K562 (cell line): Measurements from ENCODE around the gene CST7. TPM values are rescaled to one million over a fixed set of nuclear protein-coding genes. Genes with fewer than 3 reads are reported as not detected.

Experiments used
- KAT8 ChIP-seq: fragments of 450-650 bp; IDR thresholded peaks from 2 replicates; pipeline ENCODE4 v1.6.1; 2016; ENCODE audit warnings: low read depth, mild to moderate bottlenecking
- NFYB ChIP-seq: IDR thresholded peaks from 2 replicates; pipeline ENCODE4 v1.6.1; 2011; ENCODE audit warnings: mild to moderate bottlenecking, moderate library complexity; ENCODE audit not compliant: insufficient read length; ENCODE audit errors: extremely low read depth
- NKRF ChIP-seq: fragments of 450-650 bp; IDR thresholded peaks from 2 replicates; pipeline ENCODE4 v1.6.1; 2016; ENCODE audit warnings: borderline replicate concordance
- PHF8 ChIP-seq: fragments of 200-600 bp; sonication (generic); IDR thresholded peaks from 2 replicates; pipeline ENCODE4 v1.6.1; 2012; ENCODE audit warnings: mixed run types, mild to moderate bottlenecking, inconsistent platforms, low read length, moderate library complexity, borderline replicate concordance
- RFX7 ChIP-seq: fragments of 250-450 bp; sonication (Bioruptor Pico); IDR thresholded peaks from 2 replicates; pipeline ENCODE4 v1.5.1; 2021; ENCODE audit warnings: mild to moderate bottlenecking
- TBL1XR1 ChIP-seq, 2 experiments: IDR thresholded peaks; 2 replicates each; pipeline ENCODE4 v1.6.1; 2012; ENCODE audit warnings: improper control_type of control experiment in 2 of 2, low read length in 2 of 2, mild to moderate bottlenecking in 1 of 2
- TCF7L2 ChIP-seq: fragments of 150-350 bp; IDR thresholded peaks from 2 replicates; pipeline ENCODE4 v1.6.1; 2016; ENCODE audit warnings: low read depth, mild to moderate bottlenecking, low read length, moderate library complexity
- THRAP3 ChIP-seq: fragments of 450-650 bp; IDR thresholded peaks from 2 replicates; pipeline ENCODE4 v1.6.1; 2016; ENCODE audit warnings: mild to moderate bottlenecking, inconsistent platforms, borderline replicate concordance
- ZFPM2 ChIP-seq: fragments of 250-450 bp; sonication (Bioruptor Pico); IDR thresholded peaks from 2 replicates; pipeline ENCODE4 v1.5.1; 2022; ENCODE audit warnings: mild to moderate bottlenecking
- ZNF217 ChIP-seq: sonication (generic); formaldehyde crosslinking; IDR thresholded peaks from 2 replicates; pipeline ENCODE4 v1.8.0; 2022; ENCODE audit warnings: mild to moderate bottlenecking, missing genetic modification reagents
- ZNF512 ChIP-seq: IDR thresholded peaks from 2 replicates; pipeline ENCODE4 v1.6.1; 2016; ENCODE audit warnings: missing genetic modification characterization, missing compliant biosample characterization
- polyA plus RNA-seq, 8 experiments: library from polyadenylated mRNA; depleted of rRNA in 4 of 8; stranded (reverse) in 5 of 8; unstranded in 3 of 8; fragments of >200 nt; fragmentation: Nextera tagmentation in 2 of 8; fragmentation: Illumina TruSeq in 1 of 8; extraction: Ambion mirVana in 2 of 8; extraction: Trizol in 1 of 8; gene quantifications; 2 replicates each; pipeline versions ENCODE4 v1.2.1 to v1.2.3, GENCODE V29; 2011 to 2014; ENCODE audit warnings: inconsistent platforms in 1 of 8, missing spikeins in 1 of 8
- total RNA-seq, 7 experiments: library from RNA; depleted of rRNA in 6 of 7; stranded (reverse); fragments of >200 nt in 6 of 7; fragmentation: Illumina TruSeq in 2 of 7; extraction: Trizol in 2 of 7; gene quantifications; 2 replicates each; pipeline versions ENCODE4 v1.2.1 to v1.2.3, GENCODE V29; 2011 to 2021; ENCODE audit warnings: low replicate concordance in 1 of 7
- TF ChIP-seq, protein P1 (sequence below): IDR thresholded peaks from 2 replicates; pipeline ENCODE4 v1.6.1; 2012; ENCODE audit warnings: low read depth, low read length, improper control_type of control experiment, borderline replicate concordance
- TF ChIP-seq, protein P2 (sequence below): sonication (generic); formaldehyde crosslinking; IDR thresholded peaks from 2 replicates; pipeline ENCODE4 v1.8.0; 2022; ENCODE audit warnings: missing genetic modification reagents, mild to moderate bottlenecking, moderate library complexity, borderline replicate concordance
- TF ChIP-seq, protein P3 (sequence below): fragments of 450-650 bp; IDR thresholded peaks from 2 replicates; pipeline ENCODE4 v1.6.1; 2018; ENCODE audit warnings: mild to moderate bottlenecking, low read depth; ENCODE audit not compliant: partially characterized antibody
- TF ChIP-seq, protein P4 (sequence below): fragments of 150-350 bp; IDR thresholded peaks from 2 replicates; pipeline ENCODE4 v1.6.1; 2014; ENCODE audit warnings: low read depth, mild to moderate bottlenecking, low read length, borderline replicate concordance

Gene CST7
- total and polyA plus RNA-seq, 9 of the 15 experiments (the other 6 are each of a cell fraction or from before 2014, with no cell fraction given), result not detected

DNA sequence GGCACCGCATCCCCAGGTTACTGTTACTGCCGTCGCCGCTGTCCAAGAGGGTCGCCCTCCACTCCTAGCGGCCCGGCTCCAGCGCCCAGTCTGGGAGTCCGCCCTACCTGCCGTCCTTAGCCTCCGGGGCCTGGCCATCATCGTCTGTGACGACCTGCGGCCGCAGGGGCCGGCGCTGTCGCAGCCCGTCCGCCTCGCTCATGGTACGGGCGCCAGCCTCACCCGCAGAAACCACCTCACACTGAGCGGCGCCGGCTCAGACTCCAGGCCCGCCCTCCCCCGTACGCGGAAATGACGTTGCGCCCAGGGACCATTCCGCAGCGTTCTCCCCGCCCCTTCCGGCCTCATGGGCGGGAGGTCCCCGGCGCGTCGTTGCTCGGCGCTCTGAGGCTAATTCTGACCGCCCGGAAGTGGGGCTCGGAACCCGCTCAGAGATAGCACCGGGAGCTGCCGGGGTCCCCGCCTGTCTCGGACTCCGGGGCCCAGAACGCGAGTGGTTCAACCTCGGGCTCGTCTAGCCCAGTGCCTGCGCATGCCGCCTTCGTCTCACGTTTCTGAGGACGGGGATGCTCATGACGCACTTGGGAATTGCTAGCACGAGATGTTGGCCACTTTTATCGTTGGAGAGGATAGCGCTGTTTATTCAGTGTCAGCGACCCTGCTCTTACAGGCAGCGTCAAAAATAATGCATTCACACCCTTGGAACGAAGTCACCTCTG lies 43.6 kb downstream of the CST7 start, which contains the start of gene APMAP (continued):
- TF ChIP-seq, protein P1, sequence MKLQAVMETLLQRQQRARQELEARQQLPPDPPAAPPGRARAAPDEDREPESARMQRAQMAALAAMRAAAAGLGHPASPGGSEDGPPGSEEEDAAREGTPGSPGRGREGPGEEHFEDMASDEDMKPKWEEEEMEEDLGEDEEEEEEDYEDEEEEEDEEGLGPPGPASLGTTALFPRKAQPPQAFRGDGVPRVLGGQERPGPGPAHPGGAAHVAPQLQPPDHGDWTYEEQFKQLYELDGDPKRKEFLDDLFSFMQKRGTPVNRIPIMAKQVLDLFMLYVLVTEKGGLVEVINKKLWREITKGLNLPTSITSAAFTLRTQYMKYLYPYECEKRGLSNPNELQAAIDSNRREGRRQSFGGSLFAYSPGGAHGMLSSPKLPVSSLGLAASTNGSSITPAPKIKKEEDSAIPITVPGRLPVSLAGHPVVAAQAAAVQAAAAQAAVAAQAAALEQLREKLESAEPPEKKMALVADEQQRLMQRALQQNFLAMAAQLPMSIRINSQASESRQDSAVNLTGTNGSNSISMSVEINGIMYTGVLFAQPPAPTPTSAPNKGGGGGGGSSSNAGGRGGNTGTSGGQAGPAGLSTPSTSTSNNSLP, result no peak
- TF ChIP-seq RFX7, result no peak
- TF ChIP-seq, protein P2, sequence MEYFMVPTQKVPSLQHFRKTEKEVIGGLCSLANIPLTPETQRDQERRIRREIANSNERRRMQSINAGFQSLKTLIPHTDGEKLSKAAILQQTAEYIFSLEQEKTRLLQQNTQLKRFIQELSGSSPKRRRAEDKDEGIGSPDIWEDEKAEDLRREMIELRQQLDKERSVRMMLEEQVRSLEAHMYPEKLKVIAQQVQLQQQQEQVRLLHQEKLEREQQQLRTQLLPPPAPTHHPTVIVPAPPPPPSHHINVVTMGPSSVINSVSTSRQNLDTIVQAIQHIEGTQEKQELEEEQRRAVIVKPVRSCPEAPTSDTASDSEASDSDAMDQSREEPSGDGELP (CRISPR knock-in tag), result peak; percentile 44; the same call in 1 of the 2 replicates
- no peak for TF ChIP-seq TCF7L2
- no peak for TF ChIP-seq NFYB
- TF ChIP-seq ZNF512 (tag), result no peak
- no peak for TF ChIP-seq ZFPM2
- TF ChIP-seq, protein P3, sequence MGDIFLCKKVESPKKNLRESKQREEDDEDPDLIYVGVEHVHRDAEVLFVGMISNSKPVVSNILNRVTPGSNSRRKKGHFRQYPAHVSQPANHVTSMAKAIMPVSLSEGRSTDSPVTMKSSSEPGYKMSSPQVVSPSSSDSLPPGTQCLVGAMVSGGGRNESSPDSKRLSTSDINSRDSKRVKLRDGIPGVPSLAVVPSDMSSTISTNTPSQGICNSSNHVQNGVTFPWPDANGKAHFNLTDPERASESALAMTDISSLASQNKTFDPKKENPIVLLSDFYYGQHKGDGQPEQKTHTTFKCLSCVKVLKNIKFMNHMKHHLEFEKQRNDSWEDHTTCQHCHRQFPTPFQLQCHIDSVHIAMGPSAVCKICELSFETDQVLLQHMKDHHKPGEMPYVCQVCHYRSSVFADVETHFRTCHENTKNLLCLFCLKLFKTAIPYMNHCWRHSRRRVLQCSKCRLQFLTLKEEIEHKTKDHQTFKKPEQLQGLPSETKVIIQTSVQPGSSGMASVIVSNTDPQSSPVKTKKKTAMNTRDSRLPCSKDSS, result no peak
- TF ChIP-seq NKRF, result peak; percentile 26; the same call in 1 of the 2 replicates
- TF ChIP-seq, protein P4, sequence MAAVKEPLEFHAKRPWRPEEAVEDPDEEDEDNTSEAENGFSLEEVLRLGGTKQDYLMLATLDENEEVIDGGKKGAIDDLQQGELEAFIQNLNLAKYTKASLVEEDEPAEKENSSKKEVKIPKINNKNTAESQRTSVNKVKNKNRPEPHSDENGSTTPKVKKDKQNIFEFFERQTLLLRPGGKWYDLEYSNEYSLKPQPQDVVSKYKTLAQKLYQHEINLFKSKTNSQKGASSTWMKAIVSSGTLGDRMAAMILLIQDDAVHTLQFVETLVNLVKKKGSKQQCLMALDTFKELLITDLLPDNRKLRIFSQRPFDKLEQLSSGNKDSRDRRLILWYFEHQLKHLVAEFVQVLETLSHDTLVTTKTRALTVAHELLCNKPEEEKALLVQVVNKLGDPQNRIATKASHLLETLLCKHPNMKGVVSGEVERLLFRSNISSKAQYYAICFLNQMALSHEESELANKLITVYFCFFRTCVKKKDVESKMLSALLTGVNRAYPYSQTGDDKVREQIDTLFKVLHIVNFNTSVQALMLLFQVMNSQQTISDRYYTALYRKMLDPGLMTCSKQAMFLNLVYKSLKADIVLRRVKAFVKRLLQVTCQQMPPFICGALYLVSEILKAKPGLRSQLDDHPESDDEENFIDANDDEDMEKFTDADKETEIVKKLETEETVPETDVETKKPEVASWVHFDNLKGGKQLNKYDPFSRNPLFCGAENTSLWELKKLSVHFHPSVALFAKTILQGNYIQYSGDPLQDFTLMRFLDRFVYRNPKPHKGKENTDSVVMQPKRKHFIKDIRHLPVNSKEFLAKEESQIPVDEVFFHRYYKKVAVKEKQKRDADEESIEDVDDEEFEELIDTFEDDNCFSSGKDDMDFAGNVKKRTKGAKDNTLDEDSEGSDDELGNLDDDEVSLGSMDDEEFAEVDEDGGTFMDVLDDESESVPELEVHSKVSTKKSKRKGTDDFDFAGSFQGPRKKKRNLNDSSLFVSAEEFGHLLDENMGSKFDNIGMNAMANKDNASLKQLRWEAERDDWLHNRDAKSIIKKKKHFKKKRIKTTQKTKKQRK, result no peak
- TF ChIP-seq TBL1XR1 (IDR thresholded peaks at IDR 0.05; ENCODE audit: low read length in 2 of 2), result no peak
- TF ChIP-seq PHF8, result peak; percentile 94; the same call in 1 of the 2 replicates
- TF ChIP-seq KAT8, result no peak
- no peak for TF ChIP-seq ZNF217 (CRISPR knock-in tag)
- TF ChIP-seq THRAP3, result no peak
